GM19099 (cell line): ENCODE results near the gene SRCAP.

Experiments used
- POLR2A ChIP-seq: IDR thresholded peaks from 3 replicates; pipeline ENCODE4 v1.6.1; 2011; ENCODE audit warnings: low read depth; ENCODE audit not compliant: insufficient read length; ENCODE audit errors: extremely low read depth

SRCAP gene

GRCh38 chr16:30748634-30749445 is 49.9 kb downstream of the SRCAP start:
- no peak for TF ChIP-seq POLR2A

GRCh38 chr16:30750201-30750600 is 51.2 kb downstream of the SRCAP start:
- no peak for TF ChIP-seq POLR2A

DNA sequence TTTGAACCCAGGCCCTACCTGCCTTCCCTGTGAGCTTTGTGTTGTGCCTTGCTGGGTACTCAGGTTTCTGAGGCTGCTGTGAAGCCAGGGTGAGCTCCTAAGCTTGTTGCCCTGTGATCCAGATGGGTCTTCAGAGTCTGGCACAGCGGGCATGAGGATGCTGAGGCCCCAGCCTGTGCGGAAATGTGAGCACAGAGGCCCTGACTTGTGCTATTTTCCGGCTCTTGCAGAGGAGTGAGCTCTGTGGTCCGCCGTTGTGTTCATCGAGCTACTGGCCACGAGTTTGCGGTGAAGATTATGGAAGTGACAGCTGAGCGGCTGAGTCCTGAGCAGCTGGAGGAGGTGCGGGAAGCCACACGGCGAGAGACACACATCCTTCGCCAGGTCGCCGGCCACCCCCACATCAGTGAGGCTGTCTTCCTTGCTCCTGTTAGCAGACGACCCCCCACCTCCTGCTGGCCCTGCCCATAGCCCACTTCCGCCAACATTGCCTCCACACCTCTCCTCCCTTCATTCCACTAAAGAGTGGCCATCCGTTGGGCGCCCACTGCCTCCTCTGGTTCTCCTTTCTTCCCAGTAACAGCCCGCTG is 52.0 kb downstream of the SRCAP start:
- no peak for TF ChIP-seq POLR2A

GRCh38 chr16:30753596-30753995 is 54.6 kb downstream of the SRCAP start:
- TF ChIP-seq POLR2A = no peak

DNA sequence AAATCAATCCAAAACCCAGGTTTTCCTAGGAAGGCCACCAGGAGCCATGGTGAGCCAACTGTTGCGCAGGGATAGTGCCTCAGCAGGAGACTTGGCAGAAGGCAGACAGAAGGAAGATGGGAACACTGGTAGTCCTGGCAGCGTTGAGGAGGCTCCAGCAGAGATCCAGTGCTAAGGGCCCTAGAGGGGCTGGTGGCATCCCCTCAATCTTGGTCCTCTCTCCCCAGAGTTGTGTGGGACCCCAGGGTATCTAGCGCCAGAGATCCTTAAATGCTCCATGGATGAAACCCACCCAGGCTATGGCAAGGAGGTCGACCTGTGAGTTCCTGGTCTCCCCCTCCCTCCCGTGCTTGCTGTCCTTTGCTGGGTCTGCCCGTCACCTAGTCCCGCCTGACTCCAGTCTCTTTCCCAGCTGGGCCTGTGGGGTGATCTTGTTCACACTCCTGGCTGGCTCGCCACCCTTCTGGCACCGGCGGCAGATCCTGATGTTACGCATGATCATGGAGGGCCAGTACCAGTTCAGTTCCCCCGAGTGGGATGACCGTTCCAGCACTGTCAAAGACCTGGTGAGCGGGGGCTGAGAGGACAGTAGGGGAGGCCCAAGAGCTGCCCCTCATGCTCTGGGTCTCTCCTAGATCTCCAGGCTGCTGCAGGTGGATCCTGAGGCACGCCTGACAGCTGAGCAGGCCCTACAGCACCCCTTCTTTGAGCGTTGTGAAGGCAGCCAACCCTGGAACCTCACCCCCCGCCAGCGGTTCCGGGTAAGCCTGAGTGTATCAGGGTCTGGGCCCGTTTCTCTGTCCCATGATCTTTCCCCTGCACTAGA is 57.2 kb downstream of the SRCAP start:
- no peak for TF ChIP-seq POLR2A

DNA sequence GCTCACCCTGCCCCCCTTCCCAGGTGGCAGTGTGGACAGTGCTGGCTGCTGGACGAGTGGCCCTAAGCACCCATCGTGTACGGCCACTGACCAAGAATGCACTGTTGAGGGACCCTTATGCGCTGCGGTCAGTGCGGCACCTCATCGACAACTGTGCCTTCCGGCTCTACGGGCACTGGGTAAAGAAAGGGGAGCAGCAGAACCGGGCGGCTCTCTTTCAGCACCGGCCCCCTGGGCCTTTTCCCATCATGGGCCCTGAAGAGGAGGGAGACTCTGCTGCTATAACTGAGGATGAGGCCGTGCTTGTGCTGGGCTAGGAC is 57.8 kb downstream of the SRCAP start:
- TF ChIP-seq POLR2A = no peak

DNA sequence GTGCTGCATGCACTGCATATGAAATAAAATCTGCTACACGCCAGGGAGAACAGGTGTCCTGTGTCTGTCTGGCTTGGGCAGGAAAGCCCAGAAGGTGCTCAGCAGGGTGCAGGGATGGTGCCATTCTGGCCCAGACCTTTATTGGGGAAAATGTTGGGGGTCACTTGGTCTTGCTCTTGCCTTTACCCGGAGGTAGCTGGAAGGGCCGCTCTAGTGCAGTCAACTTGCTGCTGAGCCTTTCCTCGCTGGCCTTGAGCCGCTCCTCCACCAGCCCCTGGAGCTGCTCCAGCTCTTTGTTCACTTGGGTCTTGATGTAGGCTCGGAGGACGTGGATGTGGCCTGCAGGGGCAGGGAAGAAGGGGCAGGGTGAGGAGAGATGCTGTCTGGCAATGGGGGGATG is 58.3 kb downstream of the SRCAP start:
- no peak for TF ChIP-seq POLR2A

GRCh38 chr16:30758988-30759491 is 60.1 kb downstream of the SRCAP start:
- TF ChIP-seq POLR2A = no peak

DNA sequence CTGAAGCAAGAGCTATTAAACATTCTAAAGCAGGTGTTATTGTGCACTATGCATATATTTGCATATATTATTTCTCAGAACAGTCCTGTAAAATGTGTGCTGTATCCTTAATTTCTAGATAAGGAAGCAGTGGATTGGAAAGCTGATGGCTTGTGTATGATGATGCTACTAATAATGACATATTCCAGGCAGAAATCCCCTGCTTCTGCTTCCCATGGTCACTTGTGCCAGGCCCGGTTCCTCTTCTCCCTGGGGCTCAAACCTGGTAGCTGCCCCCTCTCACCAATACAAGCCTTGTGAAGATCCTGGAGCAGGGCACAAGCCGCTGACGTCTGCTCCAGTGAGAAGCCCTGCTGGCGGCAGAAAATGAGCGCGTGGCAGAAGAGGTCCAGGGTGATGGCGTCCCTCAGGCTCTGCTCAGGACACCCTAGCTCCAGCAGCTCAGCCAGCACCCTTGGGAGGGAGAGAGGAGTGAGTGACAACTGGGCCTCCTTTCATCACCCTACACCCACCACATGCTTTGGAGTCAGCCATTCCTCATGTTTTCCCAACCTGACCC is 61.1 kb downstream of the SRCAP start:
- no peak for TF ChIP-seq POLR2A

- TF ChIP-seq POLR2A = no peak
Measured at GRCh38 chr16:30760577-30761426, 61.8 kb downstream of the SRCAP start.

GRCh38 chr16:30761427-30761927 is 62.5 kb downstream of the SRCAP start:
- peak; percentile 37 for TF ChIP-seq POLR2A

GRCh38 chr16:30761928-30762902 is 63.2 kb downstream of the SRCAP start, which contains the start of the genes CFAP119 and RNF40:
Gene CFAP119 (minus strand): TSS chr16:30762062. CDS start chr16:30761748, 314 bp downstream.
Gene RNF40 (plus strand): TSS chr16:30762322. CDS start chr16:30762546, 224 bp downstream.
- TF ChIP-seq POLR2A = peak; percentile 89
